KMS-11 (cell line): ENCODE measurements around the gene NEK7.

Experiments used
- H2AFZ ChIP-seq: fragments of 200-600 bp; sonication (generic); 2 replicates; pipeline ENCODE4 v1.6.1; 2016; ENCODE audit warnings: antibody characterized with exemption, mixed run types, low read depth
- H3K27ac ChIP-seq: fragments of 200-600 bp; sonication (generic); 2 replicates; pipeline ENCODE4 v1.6.1; 2016; ENCODE audit warnings: mild to moderate bottlenecking, mixed run types
- H3K27me3 ChIP-seq: fragments of 200-600 bp; sonication (generic); 2 replicates; pipeline ENCODE4 v1.6.1; 2017; ENCODE audit warnings: mild to moderate bottlenecking, low read depth, mixed run types, moderate library complexity; ENCODE audit not compliant: insufficient read depth
- H3K36me3 ChIP-seq: fragments of 200-600 bp; sonication (generic); 2 replicates; pipeline ENCODE4 v1.6.1; 2017; ENCODE audit warnings: mild to moderate bottlenecking, mixed run types; ENCODE audit not compliant: insufficient read depth
- H3K4me1 ChIP-seq: fragments of 200-600 bp; sonication (generic); 2 replicates; pipeline ENCODE4 v1.6.1; 2016; ENCODE audit warnings: mild to moderate bottlenecking, low read depth, mixed run types; ENCODE audit not compliant: poor library complexity, severe bottlenecking
- H3K4me2 ChIP-seq: fragments of 200-600 bp; sonication (generic); 2 replicates; pipeline ENCODE4 v1.7.0; 2016; ENCODE audit warnings: mild to moderate bottlenecking, mixed run types
- H3K4me3 ChIP-seq: fragments of 200-600 bp; sonication (generic); IDR thresholded peaks from 2 replicates; pipeline ENCODE4 v1.6.1; 2017; ENCODE audit warnings: low read depth, low read length, mixed read lengths; ENCODE audit not compliant: insufficient read depth
- H3K79me2 ChIP-seq: fragments of 200-600 bp; sonication (generic); 2 replicates; pipeline ENCODE4 v1.6.1; 2016; ENCODE audit warnings: low read depth, mixed run types; ENCODE audit not compliant: insufficient read depth
- H3K9ac ChIP-seq: fragments of 200-600 bp; sonication (generic); 2 replicates; pipeline ENCODE4 v1.6.1; 2016; ENCODE audit warnings: mild to moderate bottlenecking, mixed run types
- H4K20me1 ChIP-seq: fragments of 200-600 bp; sonication (generic); 2 replicates; pipeline ENCODE4 v1.6.1; 2016; ENCODE audit warnings: mild to moderate bottlenecking, mixed run types; ENCODE audit not compliant: insufficient read depth
- TF ChIP-seq, protein P1 (sequence below): fragments of 200-600 bp; sonication (generic); conservative IDR thresholded peaks from 2 replicates; pipeline ENCODE4 v1.6.1; 2017; ENCODE audit warnings: low read depth, mild to moderate bottlenecking, antibody characterized with exemption, low read length, moderate library complexity, mixed read lengths

The NEK7 gene

DNA sequence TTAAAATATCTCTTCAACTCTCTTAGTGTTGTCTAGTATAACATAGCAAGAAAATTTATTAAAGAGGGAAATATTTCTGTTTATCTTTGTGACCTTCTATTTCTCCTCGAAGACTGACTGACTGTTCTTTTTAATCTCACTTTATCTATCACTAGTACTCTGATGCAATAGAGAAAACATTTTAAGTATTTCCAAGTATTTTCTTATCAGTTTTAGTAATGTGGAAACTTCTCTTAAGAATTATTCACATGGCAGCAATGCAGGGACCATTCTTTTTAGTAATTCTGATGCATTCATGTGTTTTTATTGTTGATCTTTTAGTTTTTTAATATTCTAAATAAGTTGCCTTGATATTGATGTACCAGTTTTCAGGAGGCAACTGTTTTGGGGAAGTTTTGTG is 115.7 kb downstream of the NEK7 start:
- Histone ChIP-seq H3K27me3 (no peaks in the 10 kb centered on the region), H2AFZ (no peak overlapping the region), H3K9ac (no peak overlapping the region), H3K4me1 (peaks cover 11% of the 10 kb centered on the region), H3K36me3 (no peaks in the 10 kb centered on the region), H3K27ac (no peak overlapping the region), H3K79me2 (no peaks in the 10 kb centered on the region), H3K4me3 (no peak overlapping the region), H4K20me1 (no peaks in the 10 kb centered on the region), H3K4me2 (no peak overlapping the region)
- TF ChIP-seq, protein P1, sequence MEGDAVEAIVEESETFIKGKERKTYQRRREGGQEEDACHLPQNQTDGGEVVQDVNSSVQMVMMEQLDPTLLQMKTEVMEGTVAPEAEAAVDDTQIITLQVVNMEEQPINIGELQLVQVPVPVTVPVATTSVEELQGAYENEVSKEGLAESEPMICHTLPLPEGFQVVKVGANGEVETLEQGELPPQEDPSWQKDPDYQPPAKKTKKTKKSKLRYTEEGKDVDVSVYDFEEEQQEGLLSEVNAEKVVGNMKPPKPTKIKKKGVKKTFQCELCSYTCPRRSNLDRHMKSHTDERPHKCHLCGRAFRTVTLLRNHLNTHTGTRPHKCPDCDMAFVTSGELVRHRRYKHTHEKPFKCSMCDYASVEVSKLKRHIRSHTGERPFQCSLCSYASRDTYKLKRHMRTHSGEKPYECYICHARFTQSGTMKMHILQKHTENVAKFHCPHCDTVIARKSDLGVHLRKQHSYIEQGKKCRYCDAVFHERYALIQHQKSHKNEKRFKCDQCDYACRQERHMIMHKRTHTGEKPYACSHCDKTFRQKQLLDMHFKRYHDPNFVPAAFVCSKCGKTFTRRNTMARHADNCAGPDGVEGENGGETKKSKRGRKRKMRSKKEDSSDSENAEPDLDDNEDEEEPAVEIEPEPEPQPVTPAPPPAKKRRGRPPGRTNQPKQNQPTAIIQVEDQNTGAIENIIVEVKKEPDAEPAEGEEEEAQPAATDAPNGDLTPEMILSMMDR, result no peak

- H3K4me1 ChIP-seq, result peaks cover 24% of the 10 kb centered on the region
- no peaks in the 10 kb centered on the region for H3K36me3 ChIP-seq
- H3K9ac ChIP-seq, result no peak overlapping the region
- H2AFZ ChIP-seq, result no peak overlapping the region
- no peaks in the 10 kb centered on the region for H3K27me3 ChIP-seq
- no peak overlapping the region for H3K4me3 ChIP-seq
- no peak overlapping the region for H3K4me2 ChIP-seq
- no peaks in the 10 kb centered on the region for H4K20me1 ChIP-seq
- H3K79me2 ChIP-seq, result no peaks in the 10 kb centered on the region
- TF ChIP-seq, protein P1, result no peak
- H3K27ac ChIP-seq, result no peak overlapping the region
These were observed 117.0 kb downstream of the NEK7 start for GRCh38 chr1:198273748-198274295.

DNA sequence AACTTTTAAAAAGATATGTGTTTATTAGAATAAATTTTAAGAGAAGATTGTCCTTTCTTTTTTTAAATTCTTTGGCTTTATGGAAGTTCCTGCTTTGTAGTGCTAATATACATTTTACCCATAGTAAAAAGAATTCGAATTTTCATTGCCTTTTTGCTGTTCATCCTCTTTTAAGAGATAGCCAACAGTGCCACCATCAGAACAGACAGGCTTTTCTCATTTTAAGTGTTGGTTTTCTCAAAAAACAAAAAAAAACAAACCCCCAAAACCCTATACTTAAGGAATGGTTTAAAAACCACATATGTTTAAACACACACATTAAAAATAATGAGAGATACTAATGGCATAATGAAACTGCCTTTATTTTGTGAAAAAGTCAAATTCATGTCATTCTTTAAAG is 118.8 kb downstream of the NEK7 start:
- Histone ChIP-seq H3K79me2 (no peaks in the 10 kb centered on the region), H2AFZ (no peak overlapping the region), H3K36me3 (no peaks in the 10 kb centered on the region), H3K4me1 (peaks cover 33% of the 10 kb centered on the region), H4K20me1 (no peaks in the 10 kb centered on the region), H3K27ac (no peak overlapping the region), H3K4me2 (no peak overlapping the region), H3K4me3 (no peak overlapping the region), H3K9ac (no peak overlapping the region), H3K27me3 (no peaks in the 10 kb centered on the region)
- TF ChIP-seq, protein P1, result no peak

DNA sequence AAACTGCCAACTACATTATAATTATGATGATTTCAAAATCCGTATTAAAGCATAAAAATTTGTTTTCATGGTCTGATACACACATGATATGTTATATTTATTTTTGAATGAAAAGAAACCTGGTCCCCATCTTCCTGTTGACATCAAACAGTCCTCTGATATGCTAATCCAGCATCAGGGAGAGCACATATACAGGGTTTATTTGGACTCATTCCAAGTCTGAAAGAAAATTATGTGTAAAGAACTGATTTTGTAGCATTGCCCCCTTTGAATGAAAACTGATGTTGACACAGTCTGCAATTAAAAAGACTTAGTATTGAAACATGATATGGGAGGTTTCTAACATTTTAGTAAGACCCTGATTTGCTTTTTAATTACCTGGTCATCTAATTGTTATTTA is 119.4 kb downstream of the NEK7 start:
- TF ChIP-seq, protein P1, result no peak
- Histone ChIP-seq H3K36me3 (no peaks in the 10 kb centered on the region), H3K4me2 (no peak overlapping the region), H3K79me2 (no peaks in the 10 kb centered on the region), H3K27ac (no peak overlapping the region), H3K9ac (no peak overlapping the region), H3K27me3 (no peaks in the 10 kb centered on the region), H4K20me1 (no peaks in the 10 kb centered on the region), H3K4me3 (no peak overlapping the region), H3K4me1 (peaks cover 33% of the 10 kb centered on the region), H2AFZ (no peak overlapping the region)

DNA sequence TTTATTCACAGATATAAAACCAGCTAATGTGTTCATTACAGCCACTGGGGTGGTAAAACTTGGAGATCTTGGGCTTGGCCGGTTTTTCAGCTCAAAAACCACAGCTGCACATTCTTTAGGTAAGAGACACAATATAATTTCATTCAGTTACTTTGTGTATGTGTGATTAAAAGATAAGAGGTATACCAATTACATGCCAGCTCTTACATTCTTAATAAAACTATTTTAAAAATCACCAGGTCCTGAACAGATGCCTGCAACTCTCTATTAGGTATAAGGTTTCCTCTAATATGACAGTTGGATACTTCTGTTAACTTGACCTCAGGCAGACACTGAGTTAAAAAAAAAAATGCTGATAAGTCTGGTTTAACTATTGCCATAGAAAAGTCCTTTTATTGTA is 122.1 kb downstream of the NEK7 start:
- no peak overlapping the region for H3K27ac ChIP-seq
- no peaks in the 10 kb centered on the region for H4K20me1 ChIP-seq
- TF ChIP-seq, protein P1, result no peak
- no peaks in the 10 kb centered on the region for H3K79me2 ChIP-seq
- H3K4me3 ChIP-seq, result no peak overlapping the region
- no peak overlapping the region for H2AFZ ChIP-seq
- H3K4me1 ChIP-seq, result peaks cover 33% of the 10 kb centered on the region
- no peaks in the 10 kb centered on the region for H3K27me3 ChIP-seq
- no peak overlapping the region; the same call in 1 of the 2 replicates for H3K4me2 ChIP-seq
- no peaks in the 10 kb centered on the region for H3K36me3 ChIP-seq
- H3K9ac ChIP-seq, result no peak overlapping the region
